ENCODE results near the gene PPP6R3.
"Not testable (repeated sequence)": the region's sequence is repeated elsewhere in the genome, so short reads cannot be mapped to it uniquely, and the experiment has no call there.

Gene PPP6R3

DNA sequence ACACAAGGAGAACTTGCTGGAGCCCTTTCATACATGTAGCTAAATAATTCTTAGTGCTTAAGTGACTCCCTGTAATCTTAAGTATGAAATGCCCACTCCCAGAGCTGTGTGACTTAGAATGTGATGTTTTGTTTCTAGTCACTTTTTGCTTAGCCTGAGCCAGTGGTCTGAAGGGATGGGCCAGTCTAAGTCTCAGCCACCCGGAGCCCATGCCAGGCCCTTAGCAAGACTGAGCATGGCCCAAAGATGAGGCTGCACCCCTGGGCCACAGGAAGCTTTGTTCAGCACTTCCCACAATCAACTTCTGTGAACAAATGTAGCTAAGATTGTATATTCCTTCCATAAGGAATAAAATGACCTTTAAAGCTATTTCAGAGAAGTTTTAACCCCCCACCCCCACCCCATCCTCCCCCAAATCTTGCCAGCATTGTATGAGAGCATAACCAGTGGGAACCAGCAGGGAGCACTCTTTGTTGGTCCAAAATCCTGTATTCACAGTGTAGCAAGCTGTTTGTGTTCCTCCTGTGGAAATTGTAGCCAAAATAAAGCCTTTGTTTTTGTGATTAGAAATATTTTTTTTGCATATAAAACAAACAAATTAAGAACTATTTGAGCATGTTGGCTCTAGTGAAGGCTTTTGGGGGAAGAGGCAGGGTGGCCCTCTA, 150.0 kb downstream of the PPP6R3 start:
- DNase-seq (ENCODE audit: low spot score) = peak; percentile 24

- DNase-seq (ENCODE audit: low spot score) = no peak
Measured at GRCh38 chr11:68615657-68616056, 155.1 kb downstream of the PPP6R3 start.

DNA sequence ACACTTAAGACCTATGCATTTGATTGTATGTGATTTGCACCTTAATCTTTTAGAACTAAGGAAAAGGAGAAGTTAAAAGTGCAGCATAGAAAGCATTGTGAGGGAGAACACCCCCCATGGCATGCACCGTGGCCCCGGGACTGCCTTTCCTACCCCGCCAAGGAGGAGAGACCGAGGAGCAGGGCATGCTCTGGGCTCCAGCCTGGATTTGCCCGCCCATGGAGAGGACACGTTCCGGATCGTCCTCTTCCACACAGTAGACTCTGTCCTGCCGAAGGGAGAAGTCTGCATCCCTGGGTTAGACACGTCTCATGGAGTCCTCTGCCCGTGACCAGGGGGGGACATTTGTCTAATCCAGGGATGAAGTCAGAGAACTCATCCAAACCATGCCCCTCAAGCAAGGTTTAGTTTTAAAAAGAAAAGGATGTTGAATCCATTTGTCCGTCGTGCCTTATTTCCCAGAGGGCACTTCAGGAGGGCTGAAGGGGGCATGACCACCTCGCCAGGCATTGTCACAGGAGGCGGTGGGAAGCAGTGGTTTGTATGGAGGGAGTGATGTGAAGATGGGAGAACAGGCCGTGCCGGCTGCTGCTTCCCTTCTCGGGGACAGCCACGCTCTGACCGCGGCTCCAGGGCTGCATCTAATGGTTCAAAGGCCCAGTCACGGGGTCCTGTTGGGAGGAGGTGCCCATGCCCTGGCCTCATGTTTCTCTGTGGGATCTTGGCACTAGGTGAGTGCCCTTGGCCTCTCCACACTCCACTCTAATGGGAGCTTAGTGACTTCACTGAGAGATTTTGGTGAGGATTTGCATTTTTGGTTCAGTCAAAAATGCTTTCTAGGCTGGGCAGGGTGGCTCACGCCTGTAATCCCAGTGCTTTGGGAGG, 157.6 kb downstream of the PPP6R3 start:
- DNase-seq (ENCODE audit: low spot score) = no peak

DNA sequence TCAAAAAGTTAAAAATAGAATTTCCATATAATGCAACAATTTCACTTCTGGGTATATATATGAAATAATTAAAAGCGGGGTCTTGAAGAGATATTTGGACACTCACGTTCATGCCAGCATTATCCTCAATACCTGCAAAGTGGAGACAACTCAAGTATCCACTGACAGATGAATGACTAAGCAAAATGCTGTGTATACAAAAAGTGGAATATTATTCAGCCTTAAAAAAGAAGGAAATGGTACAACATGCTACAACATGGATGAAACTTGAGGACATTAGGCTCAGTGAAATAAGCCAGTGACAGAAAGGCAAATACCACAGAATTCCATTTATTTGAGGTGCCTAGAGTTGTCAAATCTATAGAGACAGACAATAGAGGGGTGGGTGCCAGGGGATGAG, 161.3 kb downstream of the PPP6R3 start:
- no peak for DNase-seq (ENCODE audit: low spot score)

DNA sequence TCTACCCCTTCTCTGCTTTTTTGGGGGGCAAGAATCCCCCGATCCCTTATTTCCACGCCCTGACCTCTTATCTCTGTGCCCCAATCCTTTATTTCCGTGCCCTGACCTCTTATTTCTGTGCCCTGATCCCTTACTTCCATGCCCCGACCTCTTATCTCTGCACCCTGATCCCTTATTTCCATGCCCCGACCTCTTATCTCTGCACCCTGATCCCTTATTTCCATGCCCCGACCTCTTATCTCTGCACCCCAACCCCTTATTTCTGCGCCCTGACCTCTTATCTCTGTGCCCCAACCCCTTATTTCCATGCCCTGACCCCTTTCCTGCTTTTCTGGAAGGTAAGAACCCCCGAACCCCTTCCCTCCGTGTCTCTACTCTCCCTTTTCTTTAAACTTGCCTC, 163.2 kb downstream of the PPP6R3 start:
- DNase-seq (ENCODE audit: low spot score) = not testable (repeated sequence)

- not testable (repeated sequence) for DNase-seq (ENCODE audit: low spot score)
Measured at GRCh38 chr11:68625069-68625468, 164.5 kb downstream of the PPP6R3 start.

GRCh38 chr11:68626236-68626635, 165.7 kb downstream of the PPP6R3 start:
- DNase-seq (ENCODE audit: low spot score) = not testable (repeated sequence)

DNA sequence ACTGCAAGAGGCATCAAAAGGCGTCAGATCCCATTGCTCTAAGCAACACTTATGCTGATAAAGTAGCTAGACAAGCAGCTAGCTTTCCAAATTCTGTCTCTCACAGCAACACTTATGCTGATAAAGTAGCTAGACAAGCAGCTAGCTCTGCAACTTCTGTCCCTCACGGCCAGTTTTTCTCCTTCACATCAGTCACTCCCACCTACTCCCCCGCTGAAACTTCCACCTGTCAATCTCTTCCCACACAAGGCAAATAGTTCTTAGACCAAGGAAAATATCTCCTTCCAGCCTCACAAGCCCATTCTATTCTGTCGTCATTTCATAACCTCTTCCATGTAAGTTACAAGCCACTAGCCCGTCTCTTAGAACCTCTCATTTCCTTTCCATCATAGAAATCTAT, 168.3 kb downstream of the PPP6R3 start:
- not testable (repeated sequence) for DNase-seq (ENCODE audit: low spot score)

- DNase-seq (ENCODE audit: low spot score) = not testable (repeated sequence)
Measured at GRCh38 chr11:68632375-68632774, 171.8 kb downstream of the PPP6R3 start.

DNA sequence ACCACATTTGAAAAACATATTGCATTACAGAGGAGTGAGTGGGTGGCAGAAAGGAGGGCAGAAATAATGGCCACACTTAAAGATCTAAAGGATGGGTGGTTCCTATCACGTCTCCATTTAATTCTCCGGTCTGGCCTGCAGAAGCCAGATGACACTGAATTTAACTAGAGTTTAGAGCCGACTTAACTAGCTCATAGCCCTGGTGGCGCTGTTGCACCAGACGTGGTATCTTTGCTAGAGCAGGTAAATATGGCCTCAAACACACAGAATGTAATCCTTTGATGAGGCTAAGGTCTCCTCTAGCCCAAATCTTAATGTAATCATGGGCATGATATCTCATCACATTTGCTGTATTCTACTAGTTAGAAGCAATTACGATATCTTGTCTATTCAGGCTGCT, 172.2 kb downstream of the PPP6R3 start:
- peak; percentile 57 for DNase-seq (ENCODE audit: low spot score)

GRCh38 chr11:68634606-68635005, 174.1 kb downstream of the PPP6R3 start:
- DNase-seq (ENCODE audit: low spot score) = not testable (repeated sequence)

GRCh38 chr11:68635172-68635571, 174.6 kb downstream of the PPP6R3 start:
- DNase-seq (ENCODE audit: low spot score) = not testable (repeated sequence)

- not testable (repeated sequence) for DNase-seq (ENCODE audit: low spot score)
Measured at GRCh38 chr11:68635883-68636282, 175.3 kb downstream of the PPP6R3 start.

DNA sequence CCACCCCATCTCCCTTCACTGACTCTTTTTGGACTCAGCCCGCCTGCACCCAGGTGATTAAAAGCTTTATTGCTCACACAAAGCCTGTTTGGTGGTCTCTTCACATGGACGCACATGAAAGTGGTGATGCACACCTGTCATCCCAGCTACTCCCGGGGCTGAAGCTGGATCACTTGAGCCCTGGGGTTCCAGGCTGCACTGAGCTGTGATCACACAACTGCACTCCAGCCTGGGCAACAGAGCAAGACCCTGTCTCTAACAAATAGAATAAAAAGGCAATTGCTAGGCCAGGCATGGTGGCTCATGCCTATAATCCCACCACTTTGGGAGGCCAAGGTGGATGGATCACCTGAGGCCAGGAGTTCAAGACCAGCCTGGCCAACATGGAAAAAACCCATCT, 178.8 kb downstream of the PPP6R3 start:
- not testable (repeated sequence) for DNase-seq (ENCODE audit: low spot score)

GRCh38 chr11:68641880-68642279, 181.3 kb downstream of the PPP6R3 start:
- no peak for DNase-seq (ENCODE audit: low spot score)

DNA sequence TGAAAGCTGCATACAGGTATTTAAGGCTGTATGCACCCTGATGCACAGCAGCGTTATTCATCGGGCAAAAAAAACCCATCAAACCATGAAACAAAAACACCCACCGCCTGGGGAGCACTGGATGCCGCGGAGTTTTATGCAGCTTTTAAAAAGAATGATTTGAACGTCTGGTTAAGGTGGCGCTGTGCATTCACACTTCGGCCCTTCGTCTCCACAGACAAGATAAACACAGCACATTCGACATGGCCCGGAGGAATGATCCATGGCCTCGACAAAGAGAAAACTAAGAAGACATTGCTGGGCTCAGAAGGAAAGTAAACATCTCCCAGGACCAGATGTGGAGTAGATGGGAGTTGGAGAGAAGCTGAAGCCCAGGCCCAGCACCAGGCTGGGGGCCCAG, 183.0 kb downstream of the PPP6R3 start:
- no peak for DNase-seq (ENCODE audit: low spot score)

DNA sequence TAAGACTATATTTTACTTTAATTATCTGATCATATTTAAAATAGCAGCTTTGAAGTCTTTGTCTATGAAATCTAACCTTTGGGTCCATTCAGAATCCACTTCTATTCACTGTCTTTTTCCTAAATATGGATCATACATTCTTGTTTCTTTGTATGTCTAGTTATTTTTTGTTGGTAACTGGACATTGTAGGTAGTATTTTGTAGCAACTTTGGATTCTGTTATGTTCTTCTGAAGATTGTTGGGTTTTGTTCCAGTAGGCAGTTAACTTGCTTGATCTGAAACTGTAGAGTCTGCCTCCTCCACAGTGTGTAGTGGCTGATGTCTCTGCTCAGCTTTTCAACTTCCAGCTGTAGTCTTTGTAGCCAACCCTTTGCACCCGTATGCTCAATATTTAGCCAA, 186.3 kb downstream of the PPP6R3 start:
- no peak for DNase-seq (ENCODE audit: low spot score)

- DNase-seq (ENCODE audit: low spot score) = no peak
Measured at GRCh38 chr11:68649851-68650555, 189.5 kb downstream of the PPP6R3 start.

GRCh38 chr11:68650801-68651200, 190.2 kb downstream of the PPP6R3 start:
- DNase-seq (ENCODE audit: low spot score) = no peak

DNA sequence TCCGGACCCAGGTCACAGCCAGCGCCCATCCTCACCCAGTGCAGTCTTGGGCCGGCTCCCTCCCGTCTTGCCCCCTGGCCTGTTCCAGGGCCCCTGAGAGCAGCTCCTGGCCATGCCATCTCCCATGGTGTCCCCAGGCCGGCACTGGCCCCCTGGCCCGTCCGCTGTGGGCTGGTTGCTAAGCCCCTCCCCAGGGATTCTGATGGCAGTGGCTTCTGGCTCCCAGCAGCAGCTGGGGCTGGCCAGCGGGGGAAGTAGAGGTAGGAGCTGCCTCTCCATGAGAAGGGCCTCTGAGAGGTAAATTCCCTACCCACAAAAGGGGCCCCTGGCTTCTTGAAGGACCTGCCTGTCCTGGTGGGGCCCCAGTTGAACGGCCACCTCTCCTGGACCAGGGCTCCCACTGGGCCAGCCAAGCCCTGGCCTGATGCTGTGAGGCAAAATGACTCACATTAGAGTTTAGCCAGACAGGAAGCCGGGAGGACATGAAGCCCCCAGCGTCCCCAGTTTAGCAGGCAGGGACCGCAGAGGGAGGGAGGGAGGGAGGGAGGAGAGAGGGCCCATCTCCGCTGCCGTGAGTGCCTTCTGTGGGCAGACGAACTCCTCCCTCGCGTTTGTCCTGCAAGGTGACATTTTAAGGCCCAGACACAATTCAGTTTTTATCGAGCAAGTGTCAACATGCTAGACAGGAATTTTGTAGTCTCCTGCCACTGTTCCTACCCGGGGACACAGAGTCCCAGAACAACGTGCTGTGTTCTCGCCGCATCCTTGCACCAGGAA, 190.8 kb downstream of the PPP6R3 start:
- no peak for DNase-seq (ENCODE audit: low spot score)

DNA sequence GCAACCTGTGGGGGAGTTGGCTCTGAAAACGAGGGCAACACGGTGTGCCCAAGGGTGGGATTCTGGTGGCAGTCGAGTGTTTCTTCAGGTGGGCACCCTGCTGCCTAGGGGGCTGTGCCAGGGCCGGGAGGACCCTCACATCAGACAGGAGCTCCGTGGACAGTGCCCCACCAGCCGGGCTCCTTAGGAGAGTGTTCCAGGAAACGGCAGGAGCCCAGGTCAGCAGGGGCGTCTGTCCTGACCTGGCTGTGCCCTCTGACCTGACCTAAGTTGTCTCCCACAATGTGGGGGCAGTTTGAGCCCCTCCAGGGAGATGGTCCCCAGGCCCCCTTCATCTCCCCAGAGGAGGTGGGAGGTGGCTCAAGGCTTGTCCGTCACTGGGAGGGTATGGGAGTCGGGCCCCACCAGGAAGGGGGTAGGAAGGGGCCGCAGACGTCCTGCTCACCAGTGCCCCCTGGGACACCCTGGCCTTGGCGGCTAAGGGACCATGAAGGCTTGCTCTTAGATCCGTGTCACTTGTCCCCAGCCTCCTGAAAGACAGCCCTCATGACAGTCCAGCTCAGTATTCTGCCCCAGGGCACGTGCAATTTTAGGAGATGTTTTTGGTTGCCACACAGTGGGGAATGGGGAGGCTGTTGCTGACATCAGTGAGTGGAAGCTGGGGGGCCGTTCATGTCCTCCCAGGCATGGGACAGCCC, 191.6 kb downstream of the PPP6R3 start:
- DNase-seq (ENCODE audit: low spot score) = no peak
